HG02938 (cell line): ENCODE results near the gene MUL1.

Experiments
- ATAC-seq: cut with Tn5 transposase; IDR thresholded peaks from one replicate; pipeline ENCODE4 v1.9.1; 2021; ENCODE audit warnings: mild to moderate bottlenecking, moderate library complexity; ENCODE audit not compliant: unreplicated experiment

Gene MUL1, protein sequence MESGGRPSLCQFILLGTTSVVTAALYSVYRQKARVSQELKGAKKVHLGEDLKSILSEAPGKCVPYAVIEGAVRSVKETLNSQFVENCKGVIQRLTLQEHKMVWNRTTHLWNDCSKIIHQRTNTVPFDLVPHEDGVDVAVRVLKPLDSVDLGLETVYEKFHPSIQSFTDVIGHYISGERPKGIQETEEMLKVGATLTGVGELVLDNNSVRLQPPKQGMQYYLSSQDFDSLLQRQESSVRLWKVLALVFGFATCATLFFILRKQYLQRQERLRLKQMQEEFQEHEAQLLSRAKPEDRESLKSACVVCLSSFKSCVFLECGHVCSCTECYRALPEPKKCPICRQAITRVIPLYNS

DNA sequence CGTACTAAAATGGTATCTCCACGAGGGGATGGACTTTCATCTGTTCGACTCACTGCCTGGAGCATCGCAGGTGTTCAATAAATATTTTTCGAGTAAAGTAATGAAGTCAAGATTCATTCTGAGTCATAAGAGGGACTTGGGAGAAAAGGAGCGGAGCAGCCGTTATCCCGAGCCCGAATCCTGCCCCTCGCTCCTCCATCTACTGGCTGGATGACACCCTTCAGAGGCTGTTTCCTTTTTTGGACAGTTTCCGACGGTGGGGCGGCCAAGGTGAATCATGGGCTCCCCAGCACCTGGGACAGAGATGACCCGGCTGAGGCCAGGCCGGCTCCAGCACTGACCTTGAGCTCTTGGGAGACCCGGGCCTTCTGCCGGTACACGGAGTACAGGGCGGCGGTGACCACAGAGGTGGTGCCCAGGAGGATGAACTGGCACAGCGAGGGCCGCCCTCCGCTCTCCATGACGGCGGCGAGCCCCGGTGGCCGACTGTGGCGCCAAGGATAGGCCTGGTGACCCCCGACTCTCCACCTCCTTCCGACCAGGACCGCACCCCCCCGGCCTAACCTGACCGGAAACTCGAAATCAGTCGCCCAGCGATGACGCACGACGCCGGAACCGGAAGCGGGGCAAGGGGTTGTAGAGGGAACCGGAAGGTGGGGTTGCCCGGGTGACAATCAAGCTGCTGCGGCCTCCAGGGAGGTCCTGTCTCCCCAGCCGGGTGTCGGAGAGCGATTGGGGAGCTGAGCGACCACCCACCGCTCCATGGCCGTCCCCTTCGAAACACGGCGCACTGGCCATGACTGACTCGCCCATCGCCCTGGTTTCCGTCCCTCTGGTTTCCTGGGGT, at the start of gene MUL1:
MUL1 (minus strand) TSS at position 588 of the 847 bp plus-strand sequence; CDS start at position 461, 127 bp downstream.
- peak; percentile 82 for ATAC-seq

DNA sequence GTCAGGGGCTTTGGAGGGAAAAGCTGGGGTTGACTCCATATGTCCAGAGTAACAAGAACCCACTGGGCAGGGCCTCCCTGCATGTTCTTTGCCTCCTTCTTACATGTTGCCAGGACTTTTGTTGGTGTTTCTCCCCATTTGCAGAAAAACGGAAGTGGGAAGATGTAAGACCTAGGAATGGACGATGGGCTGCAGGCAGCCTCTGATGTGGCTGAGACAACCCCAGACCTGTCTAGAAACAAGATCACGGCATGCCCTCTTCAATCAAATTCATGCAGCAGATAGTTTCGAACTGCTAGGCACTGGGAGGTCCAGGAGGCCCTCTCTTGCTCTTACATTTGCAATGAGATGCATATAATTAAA, 47.8 kb upstream of the MUL1 start:
- ATAC-seq: no peak

DNA sequence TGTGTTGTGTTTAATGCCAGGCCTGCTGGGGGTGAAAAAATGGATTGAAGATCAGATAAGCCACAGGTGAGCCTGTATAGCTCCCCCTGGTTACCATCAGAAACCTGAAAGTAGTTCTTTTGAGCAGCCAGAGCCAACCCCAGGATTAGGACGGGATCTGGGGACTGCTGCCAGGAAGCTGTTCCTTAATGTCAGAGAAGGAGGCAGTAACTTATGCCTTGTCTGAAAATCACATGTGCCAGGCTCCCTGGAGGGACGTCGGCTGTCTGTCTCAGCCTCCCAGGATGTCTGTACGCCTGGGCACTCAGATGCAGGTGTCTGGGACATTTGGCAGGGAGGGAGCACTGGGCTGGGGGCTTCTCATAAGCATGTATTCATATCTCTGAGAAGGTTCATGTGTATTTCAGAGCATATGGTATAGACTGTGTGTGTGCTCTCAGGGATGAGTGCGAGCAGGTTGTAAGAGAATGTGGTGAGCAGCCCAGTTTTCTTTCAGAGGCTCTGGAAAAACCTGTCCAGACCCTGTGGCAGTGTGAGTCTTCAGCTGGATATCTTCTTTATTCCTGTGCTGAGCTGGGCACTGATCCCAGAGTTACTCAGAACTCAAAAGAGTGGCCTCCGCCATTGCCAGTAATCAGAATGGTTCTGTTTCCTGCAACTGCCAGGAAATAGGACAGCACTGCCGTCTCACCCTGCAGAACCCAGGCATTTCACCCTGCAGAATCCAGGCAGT, 47.2 kb upstream of the MUL1 start:
- no peak for ATAC-seq

DNA sequence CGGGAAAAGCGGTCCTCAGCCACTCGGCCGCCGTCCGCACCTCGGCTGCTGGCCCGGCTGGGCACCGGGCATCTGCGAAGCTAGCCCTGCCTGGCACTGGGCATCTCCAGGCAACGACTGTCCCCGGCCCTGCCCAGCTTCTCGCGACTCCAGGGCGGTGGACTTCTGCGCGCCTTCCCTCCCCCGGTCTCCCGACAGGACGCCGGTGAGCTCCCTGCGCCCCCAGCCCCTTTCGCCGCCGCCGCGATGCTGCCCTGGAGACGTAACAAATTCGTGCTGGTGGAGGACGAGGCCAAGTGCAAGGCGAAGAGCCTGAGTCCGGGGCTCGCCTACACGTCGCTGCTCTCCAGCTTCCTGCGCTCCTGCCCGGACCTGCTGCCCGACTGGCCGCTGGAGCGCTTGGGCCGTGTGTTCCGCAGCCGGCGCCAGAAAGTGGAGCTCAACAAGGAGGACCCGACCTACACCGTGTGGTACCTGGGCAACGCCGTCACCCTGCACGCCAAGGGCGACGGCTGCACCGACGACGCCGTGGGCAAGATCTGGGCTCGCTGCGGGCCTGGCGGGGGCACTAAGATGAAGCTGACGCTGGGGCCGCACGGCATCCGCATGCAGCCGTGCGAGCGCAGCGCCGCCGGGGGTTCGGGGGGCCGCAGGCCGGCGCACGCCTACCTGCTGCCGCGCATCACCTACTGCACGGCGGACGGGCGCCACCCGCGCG, 44.9 kb upstream of the MUL1 start:
- ATAC-seq: no peak

DNA sequence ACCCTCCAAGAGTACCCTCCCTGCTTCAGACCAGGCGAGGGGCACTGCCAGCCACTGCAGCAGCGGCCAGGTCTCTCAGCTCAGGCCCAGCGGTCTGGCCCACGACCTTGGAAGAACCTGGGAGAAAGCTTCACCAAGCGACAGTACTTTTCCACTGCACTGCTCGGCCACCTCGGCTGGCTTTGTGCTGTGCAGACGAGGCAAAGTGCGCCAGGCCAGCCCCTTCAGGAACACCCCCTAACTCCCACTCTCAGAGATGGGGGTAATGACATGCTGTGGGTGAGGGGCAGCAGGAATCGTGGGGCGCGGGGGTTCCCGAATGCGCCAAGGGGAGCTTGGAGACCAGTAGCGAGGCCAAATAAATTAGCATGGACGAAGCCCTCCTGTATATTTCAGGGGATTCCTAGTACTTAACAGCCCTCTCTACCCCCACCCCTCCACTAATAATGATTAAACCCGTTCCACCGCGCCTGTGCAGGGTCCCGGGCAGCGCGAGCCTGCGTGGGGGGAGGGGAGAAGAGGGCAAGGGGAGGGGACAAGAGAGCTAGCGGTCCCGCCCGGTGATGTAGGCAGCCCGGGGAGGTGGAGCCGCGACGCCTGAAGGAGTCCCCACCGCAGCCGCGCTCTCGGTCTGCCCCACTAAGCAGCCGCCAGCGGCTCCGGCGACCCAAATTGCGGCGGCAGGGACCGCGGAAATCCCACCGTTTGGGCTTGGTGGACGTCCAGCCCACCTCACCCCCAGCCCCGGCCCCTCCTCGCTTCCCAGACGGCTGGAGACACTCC, 44.2 kb upstream of the MUL1 start, which contains the start of gene FAM43B:
FAM43B (plus strand) TSS at position 629 of the 783 bp plus-strand sequence. CDS start 401 bp downstream, outside the sequence.
- no peak for ATAC-seq

DNA sequence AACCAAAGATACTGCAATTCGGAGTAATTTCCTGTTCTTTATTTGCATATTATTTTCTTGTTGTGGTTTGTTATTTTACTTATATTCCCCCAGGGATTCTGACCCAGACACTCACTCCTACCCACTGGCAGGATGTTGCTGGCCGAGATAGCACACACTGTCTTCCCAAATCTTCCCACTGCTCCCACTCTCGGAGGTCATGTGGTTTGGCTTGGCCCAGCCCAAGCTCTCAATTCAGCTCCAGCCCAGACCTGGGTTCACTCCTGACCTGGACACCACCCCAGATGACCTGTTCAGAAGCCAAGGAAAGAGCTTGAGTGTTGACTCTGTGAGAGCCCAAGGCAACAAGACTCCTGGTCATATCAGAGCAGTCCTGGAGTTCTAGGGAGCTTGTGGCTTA, 43.2 kb upstream of the MUL1 start:
- ATAC-seq: no peak

DNA sequence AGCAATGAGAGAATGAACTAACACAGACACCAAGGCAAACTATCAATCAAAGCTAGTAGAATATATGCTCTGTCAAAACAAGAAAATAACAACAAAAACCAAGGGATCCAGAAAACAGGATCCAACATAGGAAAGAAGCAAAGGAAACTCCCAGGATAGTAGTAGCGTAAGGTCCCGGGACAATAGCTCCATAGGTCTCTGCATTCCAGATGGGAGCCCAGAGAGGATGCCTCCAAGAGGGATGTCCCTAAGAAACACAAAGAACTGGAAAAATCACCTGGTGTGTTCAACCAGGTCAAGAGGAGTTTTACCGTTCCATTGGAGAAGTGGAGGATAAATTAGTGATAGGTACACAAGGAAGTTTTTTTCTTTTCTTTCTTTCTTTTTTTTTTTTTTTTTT, 38.7 kb upstream of the MUL1 start:
- ATAC-seq: no peak

DNA sequence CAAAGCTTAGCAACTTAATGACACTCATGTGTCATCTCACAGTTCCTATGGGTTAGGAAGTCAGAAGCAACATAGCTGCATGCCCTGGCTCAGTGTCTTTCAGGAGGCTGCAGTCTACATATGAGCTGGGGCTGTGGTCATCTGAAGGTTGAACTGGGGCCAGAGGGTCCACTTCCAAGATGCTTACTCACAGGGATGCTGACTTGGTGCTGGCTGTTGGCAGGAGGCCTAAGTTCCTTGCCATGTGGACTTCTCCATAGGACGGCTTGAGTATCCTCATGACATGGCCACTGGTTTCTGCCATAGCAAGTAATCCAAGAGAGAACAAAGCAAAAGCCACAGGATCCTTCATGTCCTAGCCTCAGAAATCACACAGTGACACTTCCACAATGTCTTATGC, 32.3 kb upstream of the MUL1 start:
- ATAC-seq: no peak

DNA sequence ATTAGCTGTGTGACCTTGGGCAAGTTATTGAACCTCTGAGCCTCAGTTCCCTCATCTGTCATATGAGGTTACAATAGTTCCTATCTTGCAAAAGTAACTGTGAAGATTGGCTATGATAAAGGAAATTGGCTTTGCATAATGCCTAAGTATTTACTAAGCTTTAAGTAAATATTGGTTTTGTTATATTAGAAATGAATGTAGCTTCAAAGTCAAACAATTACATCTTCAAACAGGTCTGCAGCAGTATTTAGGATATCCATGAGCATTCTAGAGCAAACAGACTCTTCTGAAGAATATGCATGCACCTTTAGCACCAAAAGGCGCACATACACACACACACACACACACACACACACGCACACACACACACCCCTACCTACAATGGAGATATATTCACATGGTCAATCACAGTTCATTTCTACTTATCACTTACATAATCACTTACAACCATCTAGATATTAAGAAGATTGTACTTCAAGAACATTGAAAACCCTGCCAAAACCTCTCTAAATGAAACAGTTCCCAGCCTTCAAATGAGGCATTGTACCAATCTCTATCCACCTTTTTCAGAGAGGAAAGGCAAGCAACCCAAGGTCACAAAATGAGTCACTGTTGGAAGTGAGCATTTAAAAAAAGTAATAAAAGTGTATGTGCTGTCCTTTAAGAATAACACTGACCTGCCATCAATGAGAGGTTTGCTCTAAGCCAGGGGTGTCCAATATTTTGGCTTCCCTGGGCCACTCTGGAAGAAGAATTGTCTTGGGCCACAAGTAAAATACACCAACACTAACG, 31.0 kb upstream of the MUL1 start:
- ATAC-seq: no peak

DNA sequence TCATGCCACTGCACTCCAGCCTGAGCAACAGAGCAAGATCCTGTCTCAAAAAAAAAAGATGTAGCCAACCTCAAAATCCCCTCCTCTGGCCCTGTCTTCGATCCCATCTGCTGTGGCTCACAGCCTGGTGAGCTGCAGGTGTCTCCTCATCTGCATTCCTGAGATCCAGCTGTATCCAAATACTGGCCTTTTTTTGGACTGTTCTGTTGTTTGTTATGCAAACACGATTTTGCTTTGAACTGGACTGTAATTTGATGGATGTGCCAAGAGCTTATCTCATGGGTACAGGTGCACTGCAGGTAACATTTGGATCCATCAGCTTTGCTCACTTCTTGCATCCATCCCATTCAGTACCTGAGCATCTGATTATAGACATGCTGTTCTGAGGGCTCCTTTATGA, 30.3 kb upstream of the MUL1 start:
- ATAC-seq: no peak

DNA sequence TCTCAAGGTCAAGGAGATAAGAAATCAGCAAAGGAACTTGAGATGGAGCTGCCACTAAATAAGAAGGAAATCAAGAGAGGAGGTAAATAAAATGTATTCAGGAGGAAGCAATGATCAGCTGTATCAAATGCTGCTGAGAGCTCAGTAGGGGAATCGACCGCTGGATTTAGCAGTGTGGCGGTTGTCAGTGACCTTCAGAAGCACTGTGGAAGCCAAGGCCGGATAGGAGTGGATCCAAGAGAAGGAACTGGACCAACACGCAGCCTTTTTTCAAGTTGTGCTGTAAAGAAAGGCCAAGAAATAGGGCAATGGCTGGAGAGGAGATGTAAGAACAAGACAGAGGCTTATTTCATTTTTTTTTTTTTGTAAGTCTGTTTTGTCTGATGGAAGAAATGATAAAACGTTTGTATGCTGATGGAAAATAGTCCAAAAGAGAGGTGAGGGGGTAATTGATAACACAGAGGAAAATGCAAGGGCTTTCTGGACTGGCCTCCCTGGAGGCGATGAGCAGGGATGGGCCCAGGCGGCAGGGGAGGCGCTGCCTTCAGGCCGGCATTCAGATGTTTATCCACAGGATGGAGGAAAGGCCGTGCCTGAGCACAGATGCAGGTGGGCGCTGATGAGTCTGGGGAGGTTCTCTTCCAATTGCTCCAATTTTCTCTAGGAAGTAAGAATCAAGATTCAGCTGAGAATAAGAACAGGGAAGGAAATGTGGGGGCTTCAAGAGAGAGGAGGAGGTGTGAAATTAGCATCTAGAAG, 26.9 kb upstream of the MUL1 start:
- no peak for ATAC-seq

DNA sequence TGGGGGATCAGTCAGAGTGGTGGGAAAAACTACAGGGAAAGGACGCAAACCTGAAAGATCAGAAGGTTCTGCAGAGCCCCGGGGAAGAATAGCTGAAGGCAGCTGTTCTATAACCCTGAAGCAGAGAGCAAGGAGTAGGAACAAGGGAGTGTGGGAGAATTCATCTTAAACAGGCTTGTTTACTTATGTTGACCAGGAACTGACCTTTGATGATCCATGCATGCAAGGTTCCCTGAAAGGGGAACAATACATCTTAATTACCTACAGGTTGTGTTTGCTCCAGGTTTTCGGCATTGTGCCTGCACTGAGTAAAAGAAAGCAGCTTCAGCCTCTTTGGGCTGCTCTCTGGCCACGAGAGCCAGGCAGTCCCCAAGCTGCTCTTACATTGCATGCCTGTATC, 25.7 kb upstream of the MUL1 start:
- ATAC-seq: no peak

DNA sequence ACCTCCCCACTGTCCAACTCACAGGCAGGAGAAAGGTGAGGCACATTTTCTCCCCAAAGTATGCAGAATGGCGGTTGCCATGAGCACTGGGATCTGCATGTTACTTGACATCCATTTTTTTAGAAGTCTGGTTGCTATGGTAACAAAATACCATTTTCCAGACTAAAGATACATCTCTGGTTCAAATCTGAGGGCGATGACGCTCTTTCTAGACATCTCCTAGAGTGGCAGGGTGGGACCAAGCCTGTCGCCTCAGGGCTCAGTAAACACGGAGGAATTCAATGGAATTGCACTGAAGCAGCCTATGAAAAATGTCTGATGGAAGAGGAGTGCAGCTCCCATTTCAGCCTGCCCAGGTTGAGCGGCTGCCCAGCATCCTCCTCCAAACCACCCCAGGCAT, 22.9 kb upstream of the MUL1 start:
- no peak for ATAC-seq

DNA sequence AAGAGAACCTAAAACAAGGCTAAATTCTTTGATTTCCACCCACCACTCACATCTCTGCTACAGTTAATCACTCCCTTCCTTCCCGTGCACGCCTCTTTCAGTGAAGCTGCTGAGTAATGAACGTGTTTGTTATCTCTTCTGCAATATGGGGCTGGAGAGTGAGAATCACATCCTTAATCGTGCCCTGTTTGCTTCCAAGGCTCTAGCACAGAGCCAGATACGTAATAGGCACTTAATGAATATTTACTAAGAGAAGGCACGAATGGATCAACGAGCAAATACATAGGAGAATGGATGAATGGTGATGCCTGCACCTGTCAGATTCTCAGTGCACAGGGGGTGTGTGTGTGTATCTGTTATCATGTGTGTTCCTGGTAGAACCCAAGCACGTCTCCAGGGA, 22.4 kb upstream of the MUL1 start:
- ATAC-seq: no peak

DNA sequence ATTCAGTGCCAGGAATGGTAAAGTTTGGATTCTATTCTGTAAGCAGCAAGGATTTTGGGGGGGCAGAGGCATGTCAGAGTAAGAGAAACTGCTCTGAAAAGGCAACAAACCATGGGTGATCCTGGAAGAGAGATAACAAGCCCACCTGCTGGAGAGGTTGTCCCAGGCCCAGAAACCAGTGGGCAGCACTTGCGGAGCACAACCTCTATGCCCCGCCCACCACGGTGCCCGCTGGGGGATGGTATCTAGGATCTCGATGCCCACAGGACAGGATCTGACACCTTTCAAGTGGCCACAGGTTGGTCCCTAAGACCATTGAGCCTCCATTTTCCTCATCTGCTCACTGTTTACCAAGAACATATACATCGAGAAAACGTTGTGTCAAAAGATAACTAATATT, 20.3 kb upstream of the MUL1 start:
- ATAC-seq: no peak

DNA sequence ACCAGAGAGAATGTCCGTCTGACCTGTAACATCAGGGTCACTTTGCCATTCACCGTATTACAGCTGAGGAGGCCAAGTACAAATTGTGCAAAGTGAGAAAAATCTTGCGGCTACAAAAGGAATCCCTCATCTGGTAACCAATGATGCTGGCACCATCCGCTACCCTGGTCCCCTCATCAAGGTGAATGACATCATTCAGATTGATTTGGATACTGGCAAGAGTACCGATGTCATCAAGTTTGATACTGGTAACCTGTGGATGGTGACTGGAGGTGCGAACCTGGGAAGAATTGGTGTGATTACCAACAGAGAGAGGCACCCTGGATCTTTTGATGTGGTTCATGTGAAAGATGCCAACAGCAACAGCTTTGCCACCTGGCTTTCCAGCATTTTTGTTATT, 18.3 kb upstream of the MUL1 start:
- no peak for ATAC-seq

DNA sequence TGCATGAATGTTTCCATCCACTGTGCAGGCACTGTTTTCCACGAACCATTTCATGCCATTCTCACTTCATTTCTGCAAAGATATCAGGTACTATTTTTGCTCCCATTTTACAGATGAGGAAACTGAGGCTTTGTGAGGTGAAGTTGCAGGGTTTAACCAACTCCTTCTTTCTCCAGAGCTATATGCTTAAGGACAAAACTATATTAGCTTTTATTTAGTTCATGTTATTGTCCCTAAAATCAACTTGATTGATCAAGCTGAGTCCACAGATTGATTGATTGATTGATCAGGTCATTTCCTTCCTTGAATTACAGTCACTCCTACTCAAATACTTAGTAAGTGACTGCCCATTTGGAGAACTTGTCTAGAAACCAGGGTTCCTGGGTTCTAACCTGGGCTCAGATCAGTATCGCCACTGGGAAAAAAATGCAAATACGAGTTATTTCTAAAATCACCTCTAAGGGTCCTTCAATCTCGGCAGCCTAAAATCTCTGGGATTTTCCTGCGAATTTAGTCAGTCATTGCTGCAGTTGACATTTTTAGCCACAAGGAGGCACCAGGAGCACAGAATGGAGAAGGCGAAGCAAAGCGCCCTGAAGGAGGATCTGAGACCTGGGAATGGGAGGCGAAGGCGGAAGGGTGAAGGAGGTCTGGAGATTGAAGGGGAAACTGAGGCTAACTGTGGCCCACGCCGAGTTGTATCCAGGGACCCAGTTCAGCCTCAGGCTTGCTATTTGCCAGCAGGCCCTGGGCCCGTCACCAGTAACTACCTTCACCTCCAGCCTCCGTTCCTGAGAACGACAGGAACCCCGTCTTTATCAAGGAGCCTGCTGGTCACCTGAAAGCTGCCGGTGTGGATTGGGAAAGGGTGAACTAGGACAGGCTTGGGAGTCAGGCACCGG, 14.3 kb upstream of the MUL1 start:
- no peak for ATAC-seq
